Erythroblast (primary cell): ENCODE data around the gene SYMPK.
"Not testable (repeated sequence)": the region's sequence is repeated elsewhere in the genome, so short reads cannot be mapped to it uniquely, and the experiment has no call there.

ENCODE experiments used
- GATA1 ChIP-seq: IDR thresholded peaks from 2 replicates; pipeline ENCODE4 v1.6.1; 2011; ENCODE audit warnings: low read depth, mild to moderate bottlenecking, control low read depth, low read length, moderate library complexity
- POLR2A ChIP-seq: IDR thresholded peaks from 2 replicates; pipeline ENCODE4 v1.6.1; 2011; ENCODE audit warnings: mild to moderate bottlenecking, low read length

- not testable (repeated sequence) for TF ChIP-seq POLR2A, GATA1
Measured at GRCh38 chr19:45895983-45896599, 33.1 kb upstream of the SYMPK start.
